ENCODE data around the gene FRMD3.

FRMD3 gene

DNA sequence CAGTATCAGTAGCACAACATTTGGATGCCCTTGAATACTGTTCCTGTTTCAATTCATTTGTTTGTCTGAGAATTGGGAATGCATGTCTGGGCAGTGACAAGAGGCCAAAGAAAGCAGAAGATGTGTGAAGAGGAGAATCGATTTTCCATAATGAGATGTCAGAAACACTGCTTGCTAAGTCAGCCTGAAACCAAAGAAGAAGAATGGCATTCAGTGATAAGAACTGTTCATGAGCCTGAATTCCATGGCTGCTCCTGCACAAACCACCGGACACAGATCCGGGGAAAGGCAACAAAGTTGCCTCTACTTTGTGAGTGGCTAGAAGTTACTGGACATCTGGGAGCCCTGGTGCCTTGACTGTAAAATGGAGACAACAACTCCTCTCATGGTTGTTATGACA is 268.1 kb downstream of the FRMD3 start:
- no peak for DNase-seq

DNA sequence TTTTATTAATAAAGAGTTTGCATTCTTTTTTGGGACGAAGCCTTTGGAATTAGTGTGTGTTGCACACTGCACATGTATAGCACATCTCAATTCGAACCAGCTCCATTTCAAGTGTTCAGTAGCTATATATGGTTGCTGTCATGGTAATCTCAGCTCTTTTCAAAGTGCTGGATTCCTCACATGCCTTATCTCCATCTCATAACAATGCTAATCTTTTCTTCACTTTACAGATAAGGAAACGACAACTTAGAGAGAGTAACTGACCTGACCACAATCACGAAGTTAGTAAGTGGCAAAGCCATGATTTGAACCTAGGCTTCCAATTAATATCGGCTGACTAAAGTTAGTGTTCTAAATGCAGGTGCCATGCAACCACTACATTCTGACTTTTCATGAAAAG is 270.5 kb downstream of the FRMD3 start:
- no peak for DNase-seq

DNA sequence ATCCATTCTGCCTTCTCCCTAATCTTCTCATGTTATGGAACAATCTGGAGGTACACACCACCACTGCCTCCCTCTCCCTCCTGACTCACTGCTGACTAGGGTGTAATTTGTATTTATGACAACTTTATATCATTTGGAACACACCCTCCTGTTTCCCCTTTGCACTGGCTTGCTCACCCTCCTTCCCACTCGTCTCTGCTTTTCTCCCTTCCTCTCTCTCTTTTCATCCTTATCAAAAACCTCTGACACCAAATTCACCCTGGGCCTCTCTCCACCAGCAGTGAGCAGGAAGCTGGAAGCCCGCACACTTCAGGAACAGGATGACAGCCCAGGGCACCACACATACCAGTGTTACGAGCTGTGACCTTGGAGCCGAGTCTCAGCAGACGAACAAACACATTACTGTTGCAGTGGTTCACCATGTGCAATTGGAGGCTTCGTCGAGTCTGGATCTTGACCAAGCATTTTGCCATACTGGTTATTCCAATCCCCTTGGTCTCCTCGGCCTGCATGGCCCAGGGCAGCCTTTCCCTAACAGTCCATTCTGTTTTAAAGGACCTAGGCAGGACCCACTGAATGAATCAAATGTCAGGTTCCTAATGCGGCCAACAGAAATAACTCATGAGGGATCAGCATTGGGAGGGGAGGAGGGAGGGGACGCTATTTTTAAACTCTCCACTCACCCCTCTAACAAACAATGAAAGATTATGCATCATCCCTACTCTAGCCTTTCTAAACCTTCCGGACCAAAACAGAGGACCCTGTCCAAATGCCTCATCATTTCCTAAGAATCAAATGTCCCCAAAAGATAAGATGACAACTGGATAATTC is 271.3 kb downstream of the FRMD3 start:
- DNase-seq: no peak

DNA sequence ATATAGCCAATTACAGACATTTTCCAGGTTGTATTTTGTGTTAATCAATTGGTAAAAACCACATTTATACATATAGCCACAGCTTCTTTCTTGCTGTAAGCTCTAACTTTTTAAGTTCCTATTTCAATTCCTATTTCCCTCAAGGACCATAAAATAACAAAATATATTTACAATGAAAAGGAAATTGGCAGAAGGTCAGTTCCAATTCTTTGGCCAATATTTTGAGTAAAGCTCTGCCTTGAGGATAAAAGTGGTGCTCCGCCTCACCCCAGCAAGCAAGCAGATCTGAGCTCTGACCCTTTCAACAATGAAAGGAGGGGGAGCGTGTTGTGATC is 271.9 kb downstream of the FRMD3 start:
- DNase-seq: no peak

DNA sequence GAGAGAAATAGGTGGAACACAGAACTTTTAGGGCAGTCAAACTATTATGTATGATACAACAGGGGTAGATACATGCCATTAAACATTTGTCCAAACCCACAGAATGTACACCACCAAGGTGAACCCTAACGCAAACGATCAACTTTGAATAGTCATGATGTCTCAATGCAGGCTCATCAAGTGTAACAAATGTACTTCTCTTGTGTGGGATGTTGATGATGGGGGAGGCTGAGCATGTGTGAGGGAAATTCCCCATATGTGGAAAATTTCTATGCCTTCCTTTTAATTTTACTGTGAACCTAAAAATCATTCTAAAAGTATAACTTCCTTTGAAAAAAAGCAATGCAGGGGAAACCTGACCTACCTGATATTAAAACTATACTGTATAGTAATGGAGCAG is 273.9 kb downstream of the FRMD3 start:
- DNase-seq: no peak

DNA sequence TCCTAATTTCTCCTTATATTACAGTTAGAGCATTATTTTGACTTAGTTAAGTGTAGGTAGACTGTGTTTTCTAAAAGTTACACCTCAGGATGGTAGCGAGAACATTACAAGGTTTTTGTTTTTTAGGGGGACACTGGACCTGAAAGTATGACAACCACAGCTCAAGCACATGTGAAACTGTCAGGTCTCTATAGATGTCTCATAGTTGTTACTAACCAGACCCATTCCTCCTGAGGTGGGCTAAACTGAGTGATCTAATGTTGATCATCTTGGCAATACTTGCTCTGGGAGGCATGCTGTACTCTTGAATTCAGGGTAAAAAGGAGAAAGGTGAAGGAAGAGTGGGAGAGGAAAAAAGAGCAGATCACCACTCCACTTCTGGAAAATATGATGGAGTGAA is 278.6 kb downstream of the FRMD3 start:
- DNase-seq: no peak

DNA sequence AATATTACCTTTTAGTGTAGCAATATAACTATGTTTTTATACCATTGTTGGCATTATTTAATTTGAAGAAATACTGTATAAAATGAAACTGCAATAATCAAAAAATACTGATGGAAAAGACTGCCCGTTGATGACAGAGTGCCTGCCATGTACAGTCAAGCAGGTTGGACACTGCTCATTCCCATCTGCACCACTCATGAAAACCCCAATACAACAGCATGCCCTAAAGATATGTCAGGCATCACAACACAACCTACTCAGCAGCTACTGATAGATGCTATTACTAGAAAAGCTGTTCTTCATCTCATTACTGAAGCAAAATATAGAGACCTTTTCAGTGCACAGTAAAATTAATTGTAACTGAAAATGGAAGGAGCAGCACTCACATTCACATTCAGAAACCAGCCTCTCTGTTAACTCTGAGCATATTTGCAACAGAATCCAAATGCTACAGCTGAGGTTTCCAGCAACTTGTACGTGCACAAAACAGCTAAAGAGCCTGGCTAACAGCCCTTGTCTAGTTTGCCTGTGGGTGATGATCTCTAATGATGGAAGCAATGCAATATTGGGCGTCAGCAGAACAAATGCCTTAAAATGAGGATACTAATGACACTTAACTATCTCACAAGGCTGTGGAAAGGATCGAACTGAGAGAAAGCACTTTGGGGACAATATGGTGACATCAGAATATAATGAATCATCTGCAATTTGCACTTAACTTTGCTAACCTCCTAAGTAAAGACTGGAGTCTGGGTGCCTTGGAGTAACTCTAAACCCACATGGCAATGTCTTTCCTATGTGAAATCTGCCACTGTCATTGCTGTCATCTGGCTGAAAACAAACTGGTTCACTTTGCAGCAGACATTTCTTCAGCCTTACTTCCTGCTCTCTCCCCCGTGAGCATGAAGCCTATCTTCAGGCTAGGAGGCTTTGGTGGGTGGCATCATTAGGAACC is 280.0 kb downstream of the FRMD3 start:
- no peak for DNase-seq

DNA sequence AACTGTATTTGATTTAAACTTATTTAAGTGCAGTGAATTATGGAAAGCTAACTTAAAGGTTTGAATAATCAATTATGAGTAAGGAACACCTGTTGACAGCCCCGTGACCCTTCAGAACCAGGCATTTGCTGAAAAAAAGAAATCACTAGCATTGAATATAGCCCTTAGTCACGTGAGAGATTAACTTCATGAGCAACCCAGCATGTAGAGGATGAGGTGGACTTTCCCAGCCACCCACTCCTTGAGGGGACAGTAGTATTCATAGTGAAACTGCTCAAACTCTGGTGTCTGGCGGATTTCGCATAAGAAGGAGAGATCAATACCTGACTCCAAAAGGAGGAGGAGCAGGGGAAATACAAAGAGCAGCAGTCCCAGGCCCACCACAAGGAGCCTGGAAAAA is 290.5 kb downstream of the FRMD3 start:
- no peak for DNase-seq

DNA sequence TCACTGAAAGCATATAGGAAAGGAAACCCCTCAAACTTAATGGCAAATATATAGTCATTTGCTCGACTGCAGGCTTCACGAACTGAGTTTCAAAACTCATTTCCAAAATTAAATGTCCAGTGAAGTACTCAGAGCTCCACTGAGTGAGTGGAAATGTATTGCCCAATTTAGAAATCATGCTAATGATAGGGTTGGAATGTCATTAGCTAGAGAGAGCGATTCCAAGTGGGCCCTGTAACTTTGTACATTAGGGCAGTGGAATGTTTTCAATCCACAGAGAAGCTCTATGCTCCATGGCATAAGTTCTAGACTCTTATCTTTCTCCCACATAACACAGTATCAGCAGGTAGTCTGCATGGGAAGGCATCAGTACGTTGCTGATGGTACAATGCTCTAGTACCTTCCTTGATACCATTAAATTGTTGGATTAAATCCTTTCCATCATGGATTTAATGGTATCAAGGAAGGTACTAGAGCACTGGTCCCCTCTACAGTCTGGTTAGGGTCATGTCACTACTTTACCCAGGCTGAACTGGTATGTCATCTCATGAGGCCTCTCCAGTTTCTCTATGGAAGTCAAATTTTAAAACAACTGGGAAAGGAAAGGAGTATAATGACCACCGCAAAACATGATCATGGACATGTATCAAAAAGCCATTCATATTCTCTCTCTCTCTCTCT is 292.1 kb downstream of the FRMD3 start:
- no peak for DNase-seq

DNA sequence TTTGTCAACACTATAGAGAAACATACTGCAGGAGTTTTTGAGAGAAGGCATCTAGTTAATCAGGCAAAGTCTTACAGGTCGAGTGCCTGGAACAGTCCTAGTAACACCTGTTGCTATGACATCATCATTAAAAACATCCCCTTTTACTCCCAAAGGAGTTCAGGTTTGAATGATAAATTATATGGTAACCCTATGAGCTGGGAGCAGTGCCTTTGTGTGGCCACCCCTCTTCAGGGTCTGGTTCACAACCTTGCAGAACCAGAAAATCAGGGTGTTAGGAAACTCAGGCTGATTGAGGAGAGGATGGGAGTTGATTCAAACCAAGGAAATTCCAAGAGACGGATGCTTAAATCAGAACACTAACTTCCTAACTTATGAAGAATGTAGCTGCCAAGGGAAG is 296.1 kb downstream of the FRMD3 start:
- DNase-seq: no peak

DNA sequence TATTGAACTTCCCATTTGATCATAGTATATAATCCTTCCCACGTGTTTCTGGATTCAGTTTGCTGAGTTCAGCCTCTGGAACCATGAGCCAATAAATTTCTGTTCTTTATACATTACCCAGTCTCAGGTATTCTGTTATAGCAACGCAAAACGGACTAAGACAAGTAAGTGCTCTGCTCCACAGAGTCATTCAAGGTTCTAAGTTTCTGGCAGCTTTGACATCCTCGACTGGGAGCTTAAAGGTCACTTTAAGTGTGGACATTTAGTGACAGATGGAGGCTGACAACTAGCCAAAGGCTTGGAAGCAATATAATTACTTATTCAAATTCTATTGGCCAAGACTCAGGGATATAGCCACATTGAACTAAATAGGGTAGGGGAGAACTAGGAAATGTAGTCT is 297.5 kb downstream of the FRMD3 start:
- DNase-seq: no peak

DNA sequence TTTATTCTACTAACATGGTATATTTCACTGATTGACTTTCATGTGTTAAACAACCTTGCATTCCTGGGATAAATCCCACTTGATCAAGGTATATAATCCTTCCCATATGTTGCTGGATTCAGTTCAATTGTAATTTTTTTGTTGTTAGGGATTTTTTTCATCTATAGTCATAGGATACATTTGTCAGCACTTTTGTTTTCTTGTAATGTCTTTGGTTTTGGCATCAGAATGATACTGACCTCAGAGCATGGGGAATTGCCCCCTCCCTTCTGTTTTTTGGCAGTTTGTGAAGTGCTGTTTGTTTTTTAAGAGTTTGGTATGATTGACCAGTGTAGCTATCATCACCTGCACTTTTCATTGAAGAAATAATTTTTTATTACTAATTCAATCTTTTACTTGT is 298.5 kb downstream of the FRMD3 start:
- no peak for DNase-seq

DNA sequence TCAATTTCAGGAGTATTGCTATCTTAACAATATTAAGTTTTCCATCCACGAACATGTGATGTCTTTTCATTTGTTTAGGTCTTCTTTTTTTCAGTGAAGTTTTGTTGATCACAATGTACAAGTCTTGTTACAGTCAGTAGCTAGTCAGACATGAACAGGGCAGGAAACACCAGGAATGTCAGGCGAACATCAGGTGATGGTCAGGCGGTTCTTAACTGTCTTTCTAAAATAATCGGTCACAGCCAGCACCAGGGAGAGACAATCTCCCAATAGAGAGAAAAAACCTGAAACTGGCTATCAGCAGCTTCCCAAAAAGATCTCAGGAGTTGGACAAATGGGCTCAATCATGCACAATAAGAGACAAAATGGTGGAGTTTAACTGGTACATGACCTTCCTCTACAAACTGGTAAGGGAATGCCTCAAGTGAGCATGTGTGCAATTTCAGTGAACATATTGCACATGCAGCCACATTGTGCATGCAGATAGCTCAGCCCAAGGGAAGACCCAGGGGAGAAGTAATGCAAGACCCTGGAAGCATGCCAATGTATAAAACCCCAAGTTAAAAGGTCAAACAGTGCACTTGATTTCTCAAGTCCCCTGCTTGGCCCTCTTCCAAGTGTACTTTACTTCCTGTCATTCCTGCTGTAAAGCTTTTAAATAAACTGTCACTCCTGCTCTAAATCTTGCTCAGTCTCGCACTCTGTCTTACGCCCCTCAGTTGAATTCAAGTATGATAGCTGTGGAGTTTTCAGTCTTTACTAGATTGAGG is 299.1 kb downstream of the FRMD3 start:
- no peak for DNase-seq

DNA sequence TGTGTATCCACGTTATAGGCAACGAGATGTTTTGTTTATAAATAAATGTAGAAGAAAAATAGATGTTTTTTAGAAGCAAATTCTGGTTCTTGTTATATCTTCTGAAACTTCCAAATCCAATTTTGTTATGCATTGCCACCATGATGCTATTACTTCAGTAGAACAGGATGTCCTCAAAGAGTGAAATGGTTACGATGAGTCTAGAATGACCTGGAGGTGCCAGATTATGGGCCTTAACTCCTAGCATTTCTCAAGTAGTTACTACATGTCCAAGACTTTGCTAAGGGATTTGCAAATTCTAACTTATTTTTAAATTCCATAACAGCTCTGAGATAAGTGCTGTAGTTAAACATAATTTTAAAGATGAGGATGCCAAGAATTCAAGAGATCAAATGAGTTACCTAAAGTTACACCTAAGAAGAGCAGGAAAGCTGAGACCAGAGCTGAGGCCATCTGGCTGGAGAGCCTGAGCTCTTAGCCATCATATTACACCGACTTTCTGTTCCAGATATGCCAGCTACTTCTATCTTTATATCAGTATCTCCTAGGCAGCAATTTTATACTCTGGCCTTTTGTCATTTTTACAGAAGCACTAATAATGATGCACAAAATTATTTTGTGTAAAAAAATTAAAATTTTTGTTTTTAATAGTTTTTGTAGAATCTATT is 302.0 kb downstream of the FRMD3 start:
- no peak for DNase-seq

DNA sequence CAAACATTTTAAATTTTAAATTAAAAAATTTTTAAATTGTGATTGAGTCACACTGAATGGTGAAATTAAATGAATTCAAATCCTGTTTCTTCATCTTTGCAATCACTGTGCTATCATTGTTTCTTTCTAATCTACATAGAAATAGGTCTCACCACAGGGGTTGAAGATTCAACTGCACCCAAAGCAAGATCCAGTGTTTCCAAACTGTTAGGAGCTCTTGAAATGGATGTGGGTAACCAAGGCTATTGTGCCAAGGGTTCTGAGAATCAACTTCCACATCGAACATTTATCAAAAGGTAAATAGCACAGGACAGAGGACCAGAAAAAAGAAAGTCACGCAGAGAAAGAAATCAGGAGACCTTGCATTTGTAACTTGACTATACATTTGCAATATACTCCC is 302.7 kb downstream of the FRMD3 start:
- no peak for DNase-seq

DNA sequence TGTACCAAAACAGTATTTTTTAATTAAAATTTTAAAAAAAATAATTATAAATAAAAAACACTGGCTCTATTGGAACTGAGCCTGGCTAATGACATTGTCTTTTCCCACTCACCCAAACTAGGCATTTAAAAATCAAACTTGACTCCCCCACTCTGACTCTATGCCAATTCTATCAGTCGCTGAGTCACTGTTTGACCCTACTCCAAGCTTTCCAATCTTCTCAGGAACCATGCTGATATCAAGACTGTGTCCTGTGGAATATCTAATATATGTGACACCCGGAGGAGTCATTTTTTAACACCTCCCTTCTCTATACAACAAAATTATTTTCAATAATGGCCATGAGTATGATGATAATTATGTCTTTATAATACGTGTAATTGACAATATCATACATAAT is 303.7 kb downstream of the FRMD3 start:
- no peak for DNase-seq

DNA sequence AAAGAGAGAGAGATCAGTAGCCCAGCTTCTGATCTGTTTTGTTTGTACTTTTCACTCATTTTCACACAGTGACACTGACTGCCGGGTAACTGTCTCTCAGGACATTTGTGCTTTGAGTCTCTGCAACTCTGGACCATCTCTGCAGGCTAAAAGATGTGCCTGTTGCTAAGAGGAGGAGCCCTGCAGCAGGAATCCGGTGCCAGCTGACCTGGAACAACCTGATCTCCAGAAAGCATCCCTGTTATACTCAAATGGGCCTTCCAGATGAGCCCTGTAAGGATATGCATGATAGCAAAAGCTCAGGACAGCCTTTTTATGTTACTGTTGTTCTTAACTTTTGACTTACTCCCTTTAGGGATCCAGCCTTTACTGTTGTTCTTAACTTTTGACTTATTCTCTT is 304.6 kb downstream of the FRMD3 start:
- DNase-seq: no peak

DNA sequence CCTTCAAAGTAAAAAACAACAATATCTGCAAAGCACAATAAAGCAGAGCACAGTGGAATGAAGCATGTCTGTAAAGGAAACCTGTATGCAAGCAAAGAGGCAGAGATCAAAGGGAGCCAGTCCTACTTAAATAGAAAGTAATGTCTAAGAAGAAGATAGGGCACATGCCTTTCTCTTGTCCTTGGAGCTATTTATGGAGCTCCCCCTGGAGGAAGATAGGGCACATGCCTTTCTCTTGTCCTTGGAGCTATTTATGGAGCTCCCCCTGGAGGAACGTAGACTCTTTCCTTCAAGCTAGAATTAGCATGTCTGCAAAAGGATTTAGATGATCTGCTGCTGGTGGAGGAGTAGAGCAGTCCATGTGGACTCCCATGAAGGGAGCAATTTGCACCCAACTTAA is 307.2 kb downstream of the FRMD3 start:
- no peak for DNase-seq

DNA sequence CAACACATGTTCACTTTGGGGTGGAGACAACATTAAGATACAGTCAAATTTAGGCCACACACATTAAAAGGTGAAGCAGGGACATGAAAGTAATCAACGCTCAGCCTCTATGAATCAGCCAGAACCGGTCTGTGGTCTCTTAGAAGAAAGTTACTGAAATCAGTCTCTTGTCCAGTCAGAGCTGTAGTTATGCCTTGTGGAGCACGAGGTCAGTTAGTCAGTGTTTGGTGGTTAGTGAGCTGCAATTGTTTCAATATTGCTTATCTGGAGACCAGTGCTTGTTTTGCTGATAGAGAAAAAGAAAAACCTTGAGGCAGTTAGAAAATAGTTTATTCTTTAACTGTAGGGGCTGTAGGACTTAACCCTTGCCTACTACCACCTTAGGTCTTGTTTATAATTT is 317.5 kb downstream of the FRMD3 start:
- no peak for DNase-seq

DNA sequence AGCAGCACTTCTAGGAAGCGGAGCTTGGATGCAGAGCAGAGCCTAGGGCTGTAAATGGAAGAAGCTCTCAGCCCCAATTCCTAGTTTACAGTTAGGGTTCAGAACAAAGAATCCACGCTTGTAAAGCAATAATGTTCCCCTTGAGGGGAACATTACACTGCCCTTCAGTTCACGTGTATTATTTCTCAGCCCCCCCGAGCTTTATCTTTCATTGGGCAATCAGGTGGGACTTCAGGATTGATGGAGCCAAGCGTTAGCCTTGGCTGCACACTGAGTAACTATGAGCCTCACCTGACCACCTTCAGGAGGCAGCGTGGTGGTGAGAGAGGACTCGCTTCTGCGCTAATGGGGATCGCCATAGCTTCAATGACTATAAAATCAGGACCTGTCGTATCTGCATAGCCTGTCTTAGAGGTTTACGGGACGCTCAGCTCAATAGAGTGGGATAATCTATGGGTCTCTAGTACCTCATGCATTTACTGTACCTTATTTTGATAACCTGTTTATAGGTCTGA is 318.2 kb downstream of the FRMD3 start:
- no peak for DNase-seq

DNA sequence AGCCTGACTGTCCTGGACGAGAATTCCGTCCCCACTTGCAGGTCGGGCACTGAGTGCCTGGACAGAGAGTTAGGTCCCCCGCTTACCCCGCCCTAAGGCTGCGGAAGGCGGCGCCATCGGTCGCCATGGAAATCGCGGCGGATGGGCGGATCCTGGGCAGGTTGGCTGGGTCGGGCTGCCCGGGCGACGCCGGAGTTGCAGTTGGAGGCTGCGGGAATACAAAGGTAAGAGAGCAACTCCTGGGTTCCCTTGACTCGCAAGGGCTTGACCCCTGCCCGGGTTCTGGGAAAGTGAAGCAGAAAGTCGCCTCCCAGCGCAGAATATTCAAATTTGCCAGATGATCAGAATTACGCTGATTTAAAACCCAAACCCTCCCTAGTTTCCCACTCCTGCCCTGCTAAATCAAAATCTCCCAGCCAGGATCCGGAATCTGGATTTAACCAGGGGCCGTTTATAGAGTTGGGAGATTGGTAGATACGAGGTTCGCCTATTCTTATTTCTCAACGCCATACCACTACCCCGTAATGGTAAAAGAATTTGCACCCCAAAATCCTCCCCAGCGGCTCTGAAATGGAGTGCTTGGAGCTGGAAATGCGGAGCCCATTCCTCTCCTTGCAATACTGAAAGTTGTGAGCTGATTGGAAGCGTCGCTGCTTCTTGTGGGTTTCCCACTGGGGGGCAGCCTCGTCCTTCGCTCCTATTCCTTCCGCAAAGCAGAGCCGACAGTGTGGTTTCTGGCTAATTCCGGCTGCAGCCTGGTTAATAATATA is 318.9 kb downstream of the FRMD3 start:
- DNase-seq: no peak
